Keratinocyte (primary cell): ENCODE data around the gene FAM53B. TPM values are rescaled to one million over a fixed set of nuclear protein-coding genes. Genes with fewer than 3 reads are reported as not detected.

Experiments used
- DNase-seq: peaks from one replicate; pipeline ENCODE4 v3.0.0-alpha.2; 2011; ENCODE audit warnings: low read depth, missing footprints, low spot score
- FAIRE-seq: peaks from 2 replicates; lab custom pipeline; 2011; peaks lifted over from hg19 to GRCh38; lab: Jason Lieb, UNC
- H2AFZ ChIP-seq: 2 replicates; pipeline ENCODE4 v1.6.0; 2012; ENCODE audit warnings: low read length, control low read depth, inconsistent platforms; ENCODE audit not compliant: control insufficient read depth
- H3K27ac ChIP-seq: 2 replicates; pipeline ENCODE4 v1.5.1; 2011; ENCODE audit warnings: low read length; ENCODE audit not compliant: control insufficient read depth, insufficient read depth
- H3K27me3 ChIP-seq: 3 replicates; pipeline ENCODE4 v1.6.0; 2011; ENCODE audit warnings: low read length; ENCODE audit not compliant: control insufficient read depth, insufficient read depth; ENCODE audit errors: extremely low read depth
- H3K36me3 ChIP-seq, 2 experiments: 2 replicates in 1 of 2; 3 replicates in 1 of 2; pipeline ENCODE4 v1.5.1; 2011; ENCODE audit warnings: low read length in 2 of 2, mild to moderate bottlenecking in 1 of 2; ENCODE audit not compliant: control insufficient read depth in 2 of 2, insufficient read depth in 2 of 2; ENCODE audit errors: extremely low read depth in 1 of 2
- H3K4me1 ChIP-seq: 3 replicates; pipeline ENCODE4 v1.5.1; 2011; ENCODE audit warnings: low read length; ENCODE audit not compliant: control insufficient read depth, insufficient read depth; ENCODE audit errors: extremely low read depth
- H3K4me2 ChIP-seq: 3 replicates; pipeline ENCODE4 v1.6.0; 2011; ENCODE audit warnings: low read depth, low read length; ENCODE audit not compliant: control insufficient read depth, insufficient read depth; ENCODE audit errors: extremely low read depth
- H3K4me3 ChIP-seq, 3 experiments: fragments of 200-600 bp in 1 of 3; sonication (generic) in 1 of 3; 2 replicates in 2 of 3; 3 replicates in 1 of 3; pipeline ENCODE4 v1.5.1; 2011 to 2016; ENCODE audit warnings: low read length in 3 of 3, mild to moderate bottlenecking in 3 of 3, control low read depth in 2 of 3, inconsistent platforms in 1 of 3, low read depth in 1 of 3, mixed read lengths in 1 of 3, mixed run types in 1 of 3, moderate library complexity in 1 of 3; ENCODE audit not compliant: control insufficient read depth in 2 of 3, insufficient read depth in 2 of 3; ENCODE audit errors: extremely low read depth in 1 of 3
- H3K79me2 ChIP-seq: 2 replicates; pipeline ENCODE4 v1.6.0; 2012; ENCODE audit warnings: low read length; ENCODE audit not compliant: control insufficient read depth, insufficient read depth
- H3K9ac ChIP-seq: 3 replicates; pipeline ENCODE4 v1.6.0; 2011; ENCODE audit warnings: low read length; ENCODE audit not compliant: control insufficient read depth, insufficient read depth; ENCODE audit errors: extremely low read depth
- H3K9me1 ChIP-seq: 3 replicates; pipeline ENCODE4 v1.6.0; 2011; ENCODE audit warnings: low read length; ENCODE audit not compliant: control insufficient read depth, insufficient read depth; ENCODE audit errors: extremely low read depth
- H3K9me3 ChIP-seq: 2 replicates; pipeline ENCODE4 v1.5.1; 2012; ENCODE audit warnings: low read depth, low read length; ENCODE audit not compliant: control insufficient read depth
- H4K20me1 ChIP-seq: 3 replicates; pipeline ENCODE4 v1.6.0; 2011; ENCODE audit warnings: low read length; ENCODE audit not compliant: control insufficient read depth, insufficient read depth; ENCODE audit errors: extremely low read depth
- EZH2 ChIP-seq: IDR thresholded peaks from one replicate; pipeline ENCODE4 v1.6.1; 2012; ENCODE audit warnings: inconsistent platforms, mild to moderate bottlenecking, low read length, moderate library complexity
- dilution Hi-C: fragments of 300-500 bp; cut with MboI; formaldehyde crosslinking; loops from one replicate; pipeline ENCODE4 v1.7.0; 2020; ENCODE audit warnings: low sequenced_read_pairs; ENCODE audit not compliant: extremely low pct_ligation_motif_present
- polyA plus RNA-seq, 5 experiments: library from polyadenylated mRNA; depleted of rRNA in 3 of 5; stranded (reverse) in 3 of 5; stranded (forward) in 1 of 5; unstranded in 1 of 5; fragments of >200 nt; gene quantifications; 1 replicate in 1 of 5; 2 replicates in 3 of 5; 3 replicates in 1 of 5; pipeline versions ENCODE4 v1.2.1 to v1.2.3, GENCODE V29; 2011 to 2012; ENCODE audit warnings: missing spikeins in 2 of 5, low read depth in 1 of 5, low replicate concordance in 1 of 5
- TF ChIP-seq, protein P1 (sequence below), 3 experiments: IDR thresholded peaks in 1 of 3; conservative IDR thresholded peaks in 1 of 3; optimal IDR thresholded peaks in 1 of 3; 2 replicates in 2 of 3; 3 replicates in 1 of 3; pipeline versions ENCODE3 to v1.5.1; 2011; ENCODE audit warnings: low read length in 3 of 3, mild to moderate bottlenecking in 3 of 3, moderate library complexity in 2 of 3, control low read depth in 1 of 3, inconsistent platforms in 1 of 3; ENCODE audit not compliant: insufficient read depth in 2 of 3; ENCODE audit errors: extremely low read depth in 1 of 3

The FAM53B gene
- polyA plus RNA-seq, 1 donor (not counting 4 experiments of a cell fraction or from before 2014, with no cell fraction given): 8.6 TPM

DNA sequence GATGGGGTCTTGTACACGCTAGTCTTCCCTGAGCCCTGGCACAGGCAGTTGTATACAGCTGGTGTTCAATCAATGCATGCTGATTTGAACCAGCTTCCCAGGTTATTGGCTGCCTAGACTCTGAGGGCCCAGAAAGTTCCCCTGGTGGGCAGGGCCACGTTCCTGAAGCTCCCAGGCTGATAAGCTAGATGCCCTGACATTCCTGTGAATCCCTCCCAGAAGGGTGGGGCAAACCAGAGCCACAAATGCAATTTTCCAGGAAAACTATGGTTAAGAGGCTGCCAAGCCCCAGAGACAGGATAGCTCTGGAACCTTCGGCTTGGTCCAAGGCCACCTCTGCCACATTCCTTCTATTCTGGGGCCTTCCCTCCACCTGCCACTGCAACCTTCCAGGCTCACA lies 78.2 kb downstream of the FAM53B start:
- no peak for TF ChIP-seq EZH2
- TF ChIP-seq, protein P1, sequence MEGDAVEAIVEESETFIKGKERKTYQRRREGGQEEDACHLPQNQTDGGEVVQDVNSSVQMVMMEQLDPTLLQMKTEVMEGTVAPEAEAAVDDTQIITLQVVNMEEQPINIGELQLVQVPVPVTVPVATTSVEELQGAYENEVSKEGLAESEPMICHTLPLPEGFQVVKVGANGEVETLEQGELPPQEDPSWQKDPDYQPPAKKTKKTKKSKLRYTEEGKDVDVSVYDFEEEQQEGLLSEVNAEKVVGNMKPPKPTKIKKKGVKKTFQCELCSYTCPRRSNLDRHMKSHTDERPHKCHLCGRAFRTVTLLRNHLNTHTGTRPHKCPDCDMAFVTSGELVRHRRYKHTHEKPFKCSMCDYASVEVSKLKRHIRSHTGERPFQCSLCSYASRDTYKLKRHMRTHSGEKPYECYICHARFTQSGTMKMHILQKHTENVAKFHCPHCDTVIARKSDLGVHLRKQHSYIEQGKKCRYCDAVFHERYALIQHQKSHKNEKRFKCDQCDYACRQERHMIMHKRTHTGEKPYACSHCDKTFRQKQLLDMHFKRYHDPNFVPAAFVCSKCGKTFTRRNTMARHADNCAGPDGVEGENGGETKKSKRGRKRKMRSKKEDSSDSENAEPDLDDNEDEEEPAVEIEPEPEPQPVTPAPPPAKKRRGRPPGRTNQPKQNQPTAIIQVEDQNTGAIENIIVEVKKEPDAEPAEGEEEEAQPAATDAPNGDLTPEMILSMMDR (optimal IDR thresholded peaks at IDR 0.05 in 1 of 3, IDR thresholded peaks at IDR 0.05 in 1 of 3, conservative IDR thresholded peaks at IDR 0.05 in 1 of 3; ENCODE audit: extremely low read depth in 1 of 3, insufficient read depth in 2 of 3, low read length in 3 of 3): no peak
- Histone ChIP-seq H4K20me1 (peaks cover 3% of the 10 kb centered on the region), H3K27ac (no peak overlapping the region), H3K4me3 (no peak overlapping the region), H2AFZ (no peak overlapping the region), H3K9ac (no peak overlapping the region), H3K79me2 (peaks cover 19% of the 10 kb centered on the region), H3K4me2 (no peak overlapping the region), H3K36me3 (peaks cover 7 to 14% of the 10 kb centered on the region in 2 experiments), H3K9me1 (peaks cover 2% of the 10 kb centered on the region), H3K27me3 (no peaks in the 10 kb centered on the region), H3K9me3 (no peaks in the 10 kb centered on the region), H3K4me1 (no peaks in the 10 kb centered on the region)
- DNase-seq (no peak), FAIRE-seq (no peak)
- dilution Hi-C loops: no loop called here

DNA sequence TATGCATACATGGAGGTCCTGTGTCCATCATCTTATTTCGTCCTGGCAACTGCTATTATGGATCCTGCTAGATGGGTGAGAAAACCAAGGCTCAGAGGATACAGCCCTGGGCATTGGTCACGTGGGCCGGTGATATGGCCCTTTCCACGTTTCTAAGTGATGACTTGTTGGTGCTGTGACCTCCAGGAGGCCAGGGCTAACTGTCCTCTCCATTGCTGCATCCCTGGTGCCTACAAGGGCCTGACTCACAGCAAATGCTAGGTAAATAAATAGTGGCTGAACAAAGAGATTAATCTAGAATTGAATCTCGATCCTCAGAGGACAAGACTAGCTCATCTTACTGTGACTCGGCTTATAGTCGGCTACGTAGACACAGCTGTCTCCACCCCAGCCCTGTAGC lies 78.6 kb downstream of the FAM53B start:
- Histone ChIP-seq H2AFZ (no peak overlapping the region), H3K9me1 (peaks cover 2% of the 10 kb centered on the region), H3K27ac (no peak overlapping the region), H3K79me2 (peaks cover 15% of the 10 kb centered on the region), H3K4me2 (no peak overlapping the region), H3K27me3 (no peaks in the 10 kb centered on the region), H3K4me1 (no peaks in the 10 kb centered on the region), H3K9ac (no peak overlapping the region), H4K20me1 (peaks cover 3% of the 10 kb centered on the region), H3K4me3 (no peak overlapping the region), H3K36me3 (peaks cover 7 to 14% of the 10 kb centered on the region in 2 experiments), H3K9me3 (no peaks in the 10 kb centered on the region)
- FAIRE-seq: peak; percentile 32
- DNase-seq: no peak
- no peak for TF ChIP-seq EZH2
- TF ChIP-seq, protein P1 (optimal IDR thresholded peaks at IDR 0.05 in 1 of 3, IDR thresholded peaks at IDR 0.05 in 1 of 3, conservative IDR thresholded peaks at IDR 0.05 in 1 of 3; ENCODE audit: extremely low read depth in 1 of 3, insufficient read depth in 2 of 3, low read length in 3 of 3): no peak
- dilution Hi-C loops: no loop called here
